Prostate gland (tissue), 2 donors: ENCODE results near the gene NDFIP2.

Experiments
- CTCF ChIP-seq, 4 experiments: fragments of 200-600 bp in 2 of 4; fragments of 450-650 bp in 2 of 4; sonication (generic) in 2 of 4; IDR thresholded peaks; 1 replicate in 3 of 4; 2 replicates in 1 of 4; pipeline ENCODE4 v1.5.1; 2016 to 2019; ENCODE audit warnings: antibody characterized with exemption in 4 of 4, mild to moderate bottlenecking in 2 of 4, moderate library complexity in 2 of 4
- POLR2A ChIP-seq: fragments of 450-650 bp; IDR thresholded peaks from one replicate; pipeline ENCODE4 v1.6.1; 2016; ENCODE audit warnings: antibody characterized with exemption, mild to moderate bottlenecking
- POLR2AphosphoS5 ChIP-seq: sonication (generic); formaldehyde crosslinking; IDR thresholded peaks from one replicate; pipeline ENCODE4 v1.6.1; 2017; ENCODE audit warnings: antibody characterized with exemption

DNA sequence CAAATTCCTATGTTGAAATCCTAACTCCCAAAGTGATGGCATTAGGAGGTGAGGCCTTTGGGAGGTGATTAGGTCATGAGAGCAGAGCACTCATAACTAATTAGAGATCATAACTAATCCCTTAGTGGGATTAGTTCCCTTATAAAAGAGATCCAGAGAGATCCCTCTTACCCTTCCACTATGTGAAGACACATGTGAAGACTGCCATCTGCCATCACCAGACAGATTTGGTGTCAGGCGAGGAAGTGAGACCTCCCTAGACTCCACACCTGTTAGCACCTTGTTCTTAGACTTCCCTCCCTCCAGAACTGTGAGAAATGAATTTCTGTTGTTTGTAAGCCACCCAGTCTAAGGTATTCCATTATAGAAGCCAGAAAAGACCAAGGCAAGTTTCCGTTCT lies 112.2 kb downstream of the NDFIP2 start:
- no peak for TF ChIP-seq CTCF (IDR thresholded peaks at IDR 0.05)
- no peak for TF ChIP-seq POLR2A
- no peak for TF ChIP-seq POLR2AphosphoS5
